GM18861 (cell line): ENCODE results near the gene CDC42SE2.
"Not testable (repeated sequence)": the region's sequence is repeated elsewhere in the genome, so short reads cannot be mapped to it uniquely, and the experiment has no call there.

Experiments
- ATAC-seq: cut with Tn5 transposase; IDR thresholded peaks from one replicate; pipeline ENCODE4 v1.9.1; 2021; ENCODE audit not compliant: unreplicated experiment

CDC42SE2 gene

GRCh38 chr5:131363811-131364506, 100.1 kb downstream of the CDC42SE2 start:
- no peak for ATAC-seq

DNA sequence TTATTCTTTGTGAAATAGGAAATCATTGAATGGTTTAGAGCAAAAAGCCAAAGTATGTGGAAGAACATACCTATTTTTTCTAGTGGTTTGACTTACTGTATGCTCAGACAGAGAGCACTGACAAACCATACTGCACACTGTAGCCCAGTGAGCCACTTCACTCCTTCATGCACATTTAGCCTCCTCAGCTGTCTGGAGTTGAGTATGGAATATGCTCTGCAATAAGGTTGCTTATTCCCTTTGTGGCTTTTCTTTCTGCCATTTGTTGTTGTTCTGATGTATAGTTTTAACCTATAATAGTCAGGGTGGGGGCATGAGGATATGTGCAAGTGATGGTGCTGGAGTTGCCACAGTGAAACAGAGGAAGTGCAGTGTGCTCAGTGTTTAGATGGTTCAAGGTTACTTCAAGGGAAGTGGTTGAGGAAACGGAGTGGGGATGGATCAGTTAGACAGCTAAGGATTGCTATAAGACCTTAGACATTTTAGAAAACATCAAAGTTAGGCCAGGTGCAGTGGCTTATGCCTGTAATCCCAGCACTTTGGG, 100.7 kb downstream of the CDC42SE2 start:
- no peak for ATAC-seq

GRCh38 chr5:131366428-131366827, 102.6 kb downstream of the CDC42SE2 start:
- ATAC-seq = no peak

DNA sequence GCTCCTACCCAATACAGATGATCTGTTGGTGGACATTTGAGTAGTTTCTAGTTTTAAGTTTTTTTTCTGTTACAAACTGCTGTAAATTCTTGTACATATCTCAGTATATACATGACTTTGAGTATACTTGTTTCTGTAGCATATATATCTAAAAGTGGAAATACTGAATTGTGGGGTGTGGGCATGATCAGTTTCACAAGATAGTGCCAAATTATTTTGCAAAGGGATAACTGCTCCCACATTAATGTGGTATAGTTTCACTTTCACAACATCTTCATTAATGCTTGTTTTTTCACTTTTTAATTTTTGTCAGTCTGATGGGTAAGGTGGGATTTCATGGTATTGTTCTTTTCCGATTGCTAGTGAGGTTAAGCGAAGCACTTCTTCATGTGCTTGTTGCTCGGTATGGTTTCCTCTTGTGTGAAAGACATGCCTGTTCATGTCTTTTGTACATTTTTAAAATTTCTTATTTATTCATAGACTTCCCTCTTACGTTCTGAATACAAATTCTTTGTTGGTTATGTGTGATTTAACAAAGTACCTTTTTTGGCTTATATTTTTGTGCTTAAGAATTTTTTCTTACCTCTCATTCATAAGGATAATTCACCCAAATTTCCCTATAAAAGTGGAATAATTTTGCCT, 103.5 kb downstream of the CDC42SE2 start:
- no peak for ATAC-seq

DNA sequence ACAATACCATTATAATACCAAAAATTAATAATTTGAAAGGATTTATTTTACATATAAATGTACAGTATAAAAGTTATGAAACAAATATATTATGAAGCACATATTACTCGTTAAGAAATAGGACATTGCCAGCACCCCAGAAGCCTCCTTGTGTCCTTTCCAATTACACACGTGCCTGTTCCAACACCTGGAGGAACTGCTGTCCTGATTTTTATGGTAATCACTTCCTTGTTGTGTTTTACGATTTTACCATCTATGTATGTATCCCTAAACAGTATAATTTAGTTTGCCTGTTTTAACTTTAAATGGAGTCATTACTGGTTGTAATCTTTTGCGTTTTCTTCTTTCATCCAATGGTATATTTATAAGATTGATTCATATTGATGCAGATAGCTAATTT, 105.0 kb downstream of the CDC42SE2 start:
- ATAC-seq = no peak

GRCh38 chr5:131369558-131369957, 105.7 kb downstream of the CDC42SE2 start:
- ATAC-seq = no peak

DNA sequence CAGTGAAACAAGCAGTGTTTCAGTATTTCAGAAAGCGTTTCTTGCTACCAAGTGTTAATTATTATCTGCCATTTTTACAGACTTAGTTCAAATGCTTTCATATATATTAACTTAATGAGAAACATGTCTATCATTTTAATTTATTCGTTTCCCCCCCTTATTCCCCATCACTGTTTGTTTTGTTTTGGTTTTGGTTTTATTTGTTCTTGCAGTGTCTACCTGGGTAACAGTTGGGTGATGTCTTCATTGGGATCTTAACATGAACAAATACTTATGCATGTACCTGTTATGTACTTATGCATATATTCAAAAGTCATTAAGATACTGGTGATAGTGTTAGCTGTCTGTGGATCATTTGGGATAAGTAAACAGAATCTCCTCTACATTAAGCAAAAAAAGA, 108.0 kb downstream of the CDC42SE2 start:
- no peak for ATAC-seq

DNA sequence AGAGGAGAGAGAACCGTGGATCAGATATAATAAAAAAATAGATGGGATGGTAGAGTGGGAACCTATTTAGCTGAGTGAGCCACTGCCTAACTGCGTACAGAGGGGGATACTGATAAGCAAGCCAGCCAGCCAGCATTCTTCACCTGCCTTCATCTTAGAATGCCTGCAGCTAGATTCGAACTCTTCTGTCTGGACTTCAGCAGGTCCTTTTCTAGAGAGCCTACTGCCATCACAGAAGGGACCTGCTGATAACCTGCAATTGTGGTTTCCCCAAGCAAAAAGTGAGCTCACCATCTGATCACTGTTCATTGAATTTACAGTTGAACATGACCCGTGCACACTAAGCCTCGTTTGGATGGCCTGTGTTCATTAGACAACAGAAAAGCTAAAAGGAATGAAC, 109.4 kb downstream of the CDC42SE2 start:
- ATAC-seq = no peak

DNA sequence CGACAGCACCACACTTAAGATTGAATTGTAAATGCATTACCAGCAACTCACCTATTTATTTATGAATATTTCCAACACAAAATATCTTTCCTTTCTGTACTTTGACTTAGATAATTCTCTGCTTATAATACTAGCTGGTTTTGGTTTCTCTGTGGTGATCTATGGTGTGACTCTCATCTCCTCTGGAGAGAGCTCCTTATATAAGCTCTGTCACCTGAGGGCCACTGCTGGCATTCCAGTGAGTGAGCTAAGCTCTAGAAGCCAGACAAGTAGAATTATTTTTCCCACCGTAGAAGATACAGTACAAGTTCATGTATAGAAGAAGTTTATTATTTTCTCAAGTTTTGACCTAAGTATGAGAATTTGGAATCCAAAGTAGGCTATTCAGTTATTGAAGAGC, 111.5 kb downstream of the CDC42SE2 start:
- no peak for ATAC-seq

GRCh38 chr5:131377346-131377745, 113.5 kb downstream of the CDC42SE2 start:
- no peak for ATAC-seq

DNA sequence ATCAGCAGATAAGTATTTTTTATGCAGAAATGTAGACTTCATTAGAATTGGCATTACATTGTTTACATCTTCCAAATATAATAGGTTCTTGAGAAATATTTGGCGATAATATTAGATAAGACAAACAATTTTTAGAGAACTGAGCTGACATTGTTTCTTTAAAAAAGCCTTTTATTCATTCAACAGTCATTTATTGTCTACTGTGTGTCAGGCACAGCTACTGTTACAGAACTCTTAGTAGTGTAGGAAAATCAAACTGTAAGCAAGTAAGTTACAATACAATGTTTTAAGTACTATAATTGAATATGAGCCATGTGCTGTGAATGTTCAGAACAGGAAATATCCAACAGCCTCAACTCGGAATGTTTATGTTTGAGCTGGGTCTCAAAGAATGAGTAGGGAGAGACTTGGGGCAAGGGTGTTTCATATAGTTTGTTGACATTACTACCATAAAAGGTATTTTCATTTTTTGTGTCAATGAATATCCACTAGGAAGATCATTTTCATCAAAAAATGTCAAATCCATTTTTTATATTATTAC, 114.0 kb downstream of the CDC42SE2 start:
- no peak for ATAC-seq

DNA sequence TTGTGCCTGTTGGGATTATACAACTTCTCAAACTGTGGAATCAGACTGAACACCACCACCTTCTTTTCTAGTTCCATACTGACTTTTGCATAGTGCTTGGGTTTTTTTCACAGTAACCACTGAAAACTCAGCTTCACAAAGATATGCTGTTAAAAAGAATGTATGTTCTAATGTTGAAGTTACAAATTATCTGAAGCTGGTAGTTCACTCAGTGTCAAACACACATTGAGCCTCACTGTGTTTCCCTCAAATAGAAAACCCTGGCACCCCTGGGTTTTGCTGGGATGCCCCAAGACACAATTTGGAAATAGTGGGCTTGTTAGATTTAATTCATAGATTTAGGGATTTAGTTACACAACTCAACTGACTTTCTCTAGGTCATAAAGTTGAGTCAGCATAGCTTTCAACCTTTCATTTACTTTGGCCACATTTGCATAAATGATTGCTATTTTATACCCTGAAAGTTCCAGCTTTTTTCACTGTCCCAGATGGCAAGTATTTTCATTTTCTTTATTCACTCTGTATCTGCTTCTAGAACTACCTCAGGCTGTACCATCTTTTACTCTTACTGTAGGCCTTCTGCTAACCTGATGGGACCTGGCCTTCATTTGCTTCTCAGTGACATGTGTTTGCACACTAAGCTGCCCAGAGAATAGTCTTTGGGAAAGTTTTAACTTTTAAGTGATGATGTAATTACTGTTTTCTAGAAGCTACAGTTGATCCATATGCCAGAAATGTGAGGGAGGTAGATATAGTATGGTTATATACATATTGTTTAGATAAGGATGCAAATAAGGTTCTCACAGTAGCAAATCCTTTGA, 115.1 kb downstream of the CDC42SE2 start:
- peak; percentile 20 for ATAC-seq

DNA sequence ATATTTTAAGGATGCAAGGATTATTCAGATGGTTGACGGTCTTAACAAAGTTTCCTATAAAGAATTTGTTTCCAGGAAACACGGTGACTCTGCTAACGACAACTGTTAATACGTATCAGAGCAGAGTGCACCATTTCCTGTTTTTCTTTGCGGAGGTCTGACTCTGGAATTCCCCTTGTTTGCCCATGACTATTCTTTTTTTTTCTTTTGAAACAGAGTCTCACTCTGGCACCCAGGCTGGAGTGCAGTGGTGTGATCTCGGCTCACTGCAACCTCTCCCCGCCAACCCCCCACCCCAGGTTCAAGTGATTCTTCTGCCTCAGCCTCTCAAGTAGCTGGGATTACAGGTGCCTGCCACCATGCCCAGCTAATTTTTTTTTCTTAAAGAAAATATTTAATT, 115.9 kb downstream of the CDC42SE2 start:
- ATAC-seq = peak; percentile 30

- not testable (repeated sequence) for ATAC-seq
These were observed 116.4 kb downstream of the CDC42SE2 start for GRCh38 chr5:131380238-131380637.

DNA sequence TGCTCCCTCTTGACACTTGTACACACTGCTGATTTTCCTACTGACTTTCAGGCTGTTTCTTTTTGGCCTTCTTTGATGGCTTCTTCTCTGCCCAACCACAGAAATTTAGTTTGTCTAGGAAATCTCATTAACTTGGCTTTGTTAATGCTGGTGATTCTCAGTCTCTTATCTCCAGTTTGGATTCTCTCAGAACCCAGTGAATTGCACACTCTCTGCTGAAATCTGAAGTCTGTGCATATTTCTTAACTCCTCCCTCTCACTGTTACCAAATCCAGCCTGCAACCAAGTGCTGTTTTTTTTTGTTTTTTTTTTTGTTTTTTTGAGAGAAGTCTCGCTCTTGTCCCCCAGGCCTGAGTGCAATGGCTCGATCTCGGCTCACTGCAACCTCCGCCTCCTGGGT, 117.2 kb downstream of the CDC42SE2 start:
- no peak for ATAC-seq

GRCh38 chr5:131381777-131382176, 117.9 kb downstream of the CDC42SE2 start:
- ATAC-seq = peak; percentile 24

- ATAC-seq = peak; percentile 61
These were observed 118.8 kb downstream of the CDC42SE2 start for GRCh38 chr5:131382407-131383395.

DNA sequence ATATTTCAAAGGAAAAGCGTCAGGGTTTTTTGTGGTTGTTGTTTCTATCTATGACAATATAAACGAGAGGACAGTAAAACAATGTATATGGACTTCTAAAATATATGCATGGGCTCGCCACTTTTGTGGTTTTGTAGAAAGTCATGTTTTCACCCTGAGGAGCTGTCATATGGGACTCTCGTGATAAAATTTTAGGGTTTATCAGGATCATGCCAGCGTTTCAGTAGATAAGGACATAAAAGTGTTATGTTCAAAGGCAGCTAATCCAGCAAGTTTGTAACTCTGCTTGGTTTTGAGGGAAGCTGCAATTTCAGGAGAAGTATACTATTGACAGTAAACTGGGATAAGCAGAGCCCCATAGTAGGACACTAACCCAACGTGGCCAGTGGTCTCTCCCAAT, 120.3 kb downstream of the CDC42SE2 start:
- no peak for ATAC-seq

DNA sequence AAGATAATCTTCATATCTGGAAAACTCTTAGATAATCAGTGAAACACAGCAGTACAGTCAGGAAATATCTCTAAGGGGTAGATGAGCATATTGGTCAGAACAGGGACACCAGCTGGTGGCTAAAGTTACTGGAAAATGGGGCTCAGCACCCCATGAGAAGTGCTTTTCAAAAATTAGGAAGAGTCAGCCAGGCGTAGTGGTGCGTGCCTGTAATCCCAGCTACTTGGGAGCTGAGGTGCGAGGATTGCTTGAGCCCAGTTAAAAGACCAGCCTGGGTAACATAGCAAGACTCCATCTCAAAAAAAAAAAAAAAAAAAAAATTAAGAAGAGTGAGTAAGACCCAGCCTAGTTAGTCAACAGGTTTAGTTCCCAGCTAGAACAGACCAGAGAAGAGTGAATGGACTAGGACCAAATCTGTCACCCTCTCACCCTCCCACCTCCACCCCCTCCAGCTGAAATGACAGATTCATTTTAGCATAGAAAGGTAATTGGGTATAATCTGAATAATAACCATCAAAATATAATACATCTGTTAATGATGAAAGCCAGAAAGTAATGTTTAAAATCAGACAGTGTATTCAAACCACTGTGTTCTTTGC, 120.9 kb downstream of the CDC42SE2 start:
- no peak for ATAC-seq

GRCh38 chr5:131386124-131386523, 122.3 kb downstream of the CDC42SE2 start:
- ATAC-seq = no peak
